ENCODE results near the gene SMTNL1.
A peak's percentile ranks its signal among the peaks of the same experiment; 100 is the strongest.
"Not testable (repeated sequence)": the region's sequence is repeated elsewhere in the genome, so short reads cannot be mapped to it uniquely, and the experiment has no call there.

SMTNL1 gene

DNA sequence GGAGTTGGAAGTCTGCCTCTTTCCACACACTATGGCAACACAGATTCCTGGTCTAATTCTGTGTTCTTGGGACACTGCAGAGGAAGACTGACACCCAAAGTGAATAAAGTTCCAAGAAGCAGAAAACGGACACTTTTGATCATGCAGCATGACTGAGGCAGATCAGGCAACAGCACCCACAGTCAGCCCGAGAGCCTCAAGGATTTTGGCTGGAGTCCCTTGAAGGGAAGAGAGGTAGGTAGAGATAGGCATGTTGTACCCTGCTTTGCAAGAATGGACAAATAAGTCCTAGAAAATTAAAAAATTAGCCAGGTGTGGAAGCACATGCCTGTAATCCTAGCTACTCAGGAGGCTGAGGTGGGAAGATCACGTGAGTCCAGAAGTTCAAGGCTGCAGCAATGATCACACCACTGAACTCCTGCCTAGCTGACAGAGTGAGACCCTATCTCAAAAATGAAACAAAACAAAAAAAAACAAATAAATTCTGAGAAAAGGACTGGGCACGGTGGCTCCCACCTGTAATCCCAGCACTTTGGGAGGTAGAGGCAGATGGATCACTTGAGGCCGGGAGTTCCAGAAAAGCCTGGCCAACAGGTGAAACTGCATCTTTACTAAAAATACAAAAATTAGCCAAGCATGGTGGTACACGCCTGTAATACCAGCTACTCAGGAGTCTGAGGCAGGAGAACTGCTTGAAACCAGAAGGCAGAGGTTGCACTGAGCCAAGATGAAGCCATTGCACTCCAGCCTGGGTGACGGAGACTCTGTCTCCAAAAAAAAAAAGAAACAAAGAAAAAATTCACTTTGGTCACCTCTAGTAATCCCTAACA is 28.8 kb upstream of the SMTNL1 start:
- no peak for DNase-seq (ENCODE audit: low read depth)

DNA sequence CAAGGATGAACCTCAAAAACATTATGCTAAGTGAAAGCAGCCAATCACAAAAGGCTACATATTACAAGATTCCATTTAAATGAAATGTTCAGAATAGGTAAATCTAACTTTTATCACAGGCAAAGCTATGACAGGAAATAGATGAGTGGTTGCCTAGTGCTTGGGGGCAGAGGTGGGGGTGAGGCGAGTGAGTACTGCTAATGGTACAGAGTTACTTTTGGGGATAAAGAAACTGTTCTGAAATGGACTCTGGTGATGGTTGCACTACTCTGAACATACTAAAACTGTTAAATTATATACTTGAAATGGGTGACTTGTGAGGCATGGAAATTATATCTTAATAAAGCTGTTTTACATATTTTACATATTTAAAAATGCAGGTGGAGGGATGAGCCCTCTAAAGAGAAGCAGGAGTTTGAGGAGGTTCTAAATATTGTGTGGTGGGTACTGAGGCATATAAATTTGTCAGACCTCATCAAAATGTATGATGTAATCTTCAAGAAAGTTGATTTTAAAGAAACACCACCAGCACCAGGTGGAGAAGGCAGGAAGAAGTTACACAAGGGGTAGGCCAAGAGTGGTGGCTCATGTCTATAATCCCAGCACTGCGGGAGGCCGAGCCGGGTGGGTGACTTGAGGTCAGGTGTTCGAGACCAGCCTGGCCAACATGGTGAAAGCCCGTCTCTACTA is 25.5 kb upstream of the SMTNL1 start:
- DNase-seq (ENCODE audit: low read depth): no peak

DNA sequence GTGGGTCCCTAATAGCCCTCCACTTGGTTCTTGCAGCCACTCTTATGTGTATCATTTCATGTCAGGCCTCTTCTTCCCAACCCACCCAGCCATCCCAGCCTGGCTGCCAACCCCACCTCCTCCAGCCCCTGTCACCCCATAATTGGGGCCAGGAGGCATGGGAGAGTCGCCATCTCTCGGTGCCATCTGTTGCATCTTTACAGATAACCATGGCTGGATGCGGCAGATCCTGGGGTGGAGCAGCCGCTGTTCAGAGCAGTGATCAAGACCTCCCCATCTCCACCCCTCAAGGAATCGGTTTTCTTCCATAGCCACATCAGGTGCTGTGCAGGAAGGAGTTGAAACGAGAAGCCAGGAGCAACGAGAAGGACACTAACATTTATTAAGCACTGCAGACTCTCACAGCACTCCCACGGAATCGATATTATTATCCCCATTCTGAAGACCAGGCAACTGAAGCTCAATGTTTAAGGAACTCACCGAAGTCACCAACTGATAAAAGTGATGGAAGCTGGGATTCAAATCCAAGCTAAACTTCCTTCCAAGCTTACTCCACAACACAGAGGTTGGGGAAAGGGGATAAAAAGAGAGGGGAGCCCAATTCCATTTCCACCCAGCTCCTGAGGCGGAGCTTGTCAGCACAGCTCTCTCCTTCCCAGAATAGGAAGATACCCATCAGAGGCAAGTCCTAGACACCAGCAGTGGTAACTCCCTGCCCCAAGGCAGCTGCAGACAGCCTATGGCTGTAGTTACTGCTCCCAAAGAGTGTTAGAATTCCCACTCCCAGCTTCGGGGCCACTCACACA is 24.5 kb upstream of the SMTNL1 start:
- DNase-seq (ENCODE audit: low read depth): no peak

GRCh38 chr11:57513452-57513795 is 24.0 kb upstream of the SMTNL1 start:
- DNase-seq (ENCODE audit: low read depth): no peak

DNA sequence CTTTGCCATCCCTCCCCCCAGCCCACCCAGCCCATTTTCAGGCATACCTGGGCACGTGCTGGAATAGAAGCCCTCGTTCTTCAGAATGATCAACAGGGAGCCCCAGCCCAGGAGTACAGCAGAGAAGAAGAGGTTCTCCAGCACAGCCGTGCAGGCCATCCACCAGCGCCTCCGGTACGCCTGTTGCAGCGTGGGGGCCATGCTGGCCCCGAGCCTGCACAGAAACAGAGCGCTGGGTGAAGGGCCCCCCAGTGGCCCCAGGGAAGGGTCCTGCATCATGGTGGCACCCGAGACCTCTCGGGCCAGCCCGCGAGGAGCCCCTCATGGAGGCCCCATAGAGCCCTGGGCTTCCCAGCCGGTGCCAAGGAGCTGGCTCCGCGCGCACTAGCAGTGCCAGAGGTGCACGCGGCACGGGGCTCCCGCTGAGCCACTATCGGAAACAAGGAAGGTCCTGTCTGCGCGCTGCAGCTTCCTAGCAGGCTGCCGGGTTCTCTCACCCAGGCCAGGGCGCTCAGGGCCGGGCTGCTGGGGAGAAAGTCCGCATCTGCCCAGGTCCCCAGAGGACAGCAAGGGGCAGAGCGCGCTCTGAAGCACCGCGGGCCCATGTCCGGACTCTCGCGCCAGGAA is 23.4 kb upstream of the SMTNL1 start:
- DNase-seq (ENCODE audit: low read depth): no peak

DNA sequence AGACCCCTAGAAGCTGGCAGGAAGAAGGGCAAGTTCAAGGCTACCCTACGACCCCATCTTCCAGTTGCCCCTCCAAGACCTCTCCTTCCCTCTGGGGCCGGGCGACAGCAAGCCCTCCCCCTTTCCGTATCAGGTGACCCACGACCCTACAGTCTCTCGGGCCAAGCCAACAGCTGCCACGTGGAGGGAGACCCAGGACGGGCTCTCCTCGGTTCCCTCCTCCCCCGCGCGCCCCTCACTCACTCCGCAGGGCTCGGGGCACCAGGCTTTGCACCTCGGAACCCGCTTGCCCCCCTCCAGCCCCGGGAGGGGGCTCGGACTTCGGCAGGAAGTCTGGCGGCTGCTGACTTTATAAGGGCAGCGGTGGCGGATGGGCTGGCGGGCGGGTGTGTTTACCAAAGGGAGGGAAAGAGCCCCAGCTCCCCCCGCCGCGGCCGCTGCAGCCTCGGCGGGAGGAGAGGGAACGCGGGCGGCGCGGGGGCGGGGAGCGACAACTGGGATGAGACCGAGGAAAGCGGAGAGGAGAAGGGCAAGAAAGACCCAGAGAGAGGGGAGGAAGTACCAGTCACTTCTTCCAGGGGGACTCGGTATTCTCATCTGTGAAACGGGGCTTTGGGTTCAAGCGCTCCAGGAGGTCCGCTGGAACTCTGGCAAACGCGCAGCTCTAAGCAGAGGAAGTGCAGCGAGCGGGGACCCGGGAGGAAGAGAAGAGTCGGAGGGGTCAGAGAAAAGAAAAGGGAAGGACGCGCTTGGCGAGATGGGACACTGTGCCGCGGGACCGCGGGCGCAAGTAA is 22.7 kb upstream of the SMTNL1 start:
- DNase-seq (ENCODE audit: low read depth): peak; percentile 31

DNA sequence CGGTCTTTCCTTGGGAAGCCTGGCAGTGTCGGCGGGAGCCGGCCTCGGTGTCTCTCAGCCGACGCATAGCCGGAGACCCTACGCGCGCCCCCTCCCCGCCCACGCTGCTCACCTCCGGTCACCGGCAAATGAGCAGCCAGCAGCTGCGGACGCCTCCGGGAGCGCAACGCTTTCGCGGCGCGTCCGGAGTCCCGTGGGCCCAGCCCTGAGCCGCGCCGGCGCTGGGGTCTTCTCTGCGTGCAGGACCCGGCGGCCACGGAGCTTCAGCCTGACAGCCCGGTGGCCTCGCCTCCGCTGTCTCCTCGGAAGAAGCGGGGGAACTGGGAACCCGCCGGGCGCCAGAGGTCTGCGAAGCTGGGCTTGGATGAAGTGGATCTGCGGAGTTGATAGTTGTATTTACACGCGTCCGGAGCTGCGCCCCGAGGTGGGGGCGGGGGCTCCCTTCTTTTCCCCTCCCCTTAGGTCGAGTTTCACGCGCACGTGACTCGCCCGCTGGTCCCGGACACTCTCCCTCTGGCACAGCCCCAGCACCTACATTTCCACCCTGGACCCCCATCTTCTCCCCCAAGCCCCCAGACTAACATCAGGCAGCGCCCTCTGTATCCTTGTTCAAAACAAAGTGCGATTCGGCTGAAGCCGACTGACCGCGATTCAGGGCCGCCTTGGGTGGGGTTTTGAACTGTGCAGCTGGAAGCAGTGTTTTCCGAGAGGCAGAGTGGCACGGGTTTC is 21.9 kb upstream of the SMTNL1 start, which contains the start of gene SLC43A1:
Gene SLC43A1, minus strand, starts transcription at position 371 of the 729 bp plus-strand sequence. CDS start 1,591 bp downstream, outside the sequence.
- DNase-seq (ENCODE audit: low read depth): peak; percentile 10

- DNase-seq (ENCODE audit: low read depth): no peak
Observed at GRCh38 chr11:57516061-57516443, 21.3 kb upstream of the SMTNL1 start.

- DNase-seq (ENCODE audit: low read depth): no peak
Observed at GRCh38 chr11:57521116-57521515, 16.3 kb upstream of the SMTNL1 start.

GRCh38 chr11:57523419-57523818 is 14.0 kb upstream of the SMTNL1 start:
- no peak for DNase-seq (ENCODE audit: low read depth)

DNA sequence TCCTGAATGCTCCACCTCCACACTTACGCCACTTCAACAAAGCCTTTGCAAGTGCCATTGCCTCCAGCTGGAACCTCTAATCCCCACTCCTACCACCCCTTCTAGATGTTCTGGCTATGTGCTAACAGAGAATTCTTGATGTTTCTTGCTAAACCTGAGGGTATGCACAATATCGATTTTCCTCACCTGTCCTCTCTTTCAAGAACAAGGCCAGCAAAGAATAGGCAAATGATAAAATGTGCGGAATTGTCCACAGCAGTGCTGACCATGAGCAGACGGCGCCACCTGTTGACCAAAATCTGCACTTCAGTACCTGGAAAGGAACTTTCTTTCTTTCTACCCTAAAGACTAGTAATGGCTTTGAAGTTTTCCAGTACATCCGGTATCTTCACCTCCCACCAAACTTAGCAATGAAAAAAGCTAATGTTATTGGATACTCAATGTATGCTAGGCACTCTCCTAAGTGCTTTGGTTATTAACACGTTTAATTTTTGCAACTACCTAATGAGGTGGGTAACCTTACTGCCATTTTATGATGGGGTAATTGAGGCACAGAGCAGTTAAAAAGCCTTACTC is 10.3 kb upstream of the SMTNL1 start:
- DNase-seq (ENCODE audit: low read depth): peak; percentile 37

DNA sequence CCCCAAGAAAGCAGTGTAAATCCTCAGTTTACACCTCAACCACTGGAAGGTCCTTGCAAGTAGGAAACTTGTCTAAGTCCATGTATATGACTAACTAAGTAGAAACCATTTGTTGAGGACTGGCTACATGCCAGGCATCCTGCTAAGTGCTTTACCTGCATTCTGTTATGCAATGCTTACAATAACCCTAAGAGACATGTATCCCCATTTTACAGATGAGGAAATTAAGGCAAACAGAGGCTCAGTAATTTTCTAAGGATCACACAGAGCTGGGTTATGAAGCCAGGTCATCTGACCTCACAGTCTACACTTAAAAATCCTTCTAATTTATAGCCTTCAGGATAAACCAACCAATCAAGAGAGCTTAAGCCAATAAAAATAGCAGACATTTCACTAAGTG is 8.4 kb upstream of the SMTNL1 start:
- no peak for DNase-seq (ENCODE audit: low read depth)

DNA sequence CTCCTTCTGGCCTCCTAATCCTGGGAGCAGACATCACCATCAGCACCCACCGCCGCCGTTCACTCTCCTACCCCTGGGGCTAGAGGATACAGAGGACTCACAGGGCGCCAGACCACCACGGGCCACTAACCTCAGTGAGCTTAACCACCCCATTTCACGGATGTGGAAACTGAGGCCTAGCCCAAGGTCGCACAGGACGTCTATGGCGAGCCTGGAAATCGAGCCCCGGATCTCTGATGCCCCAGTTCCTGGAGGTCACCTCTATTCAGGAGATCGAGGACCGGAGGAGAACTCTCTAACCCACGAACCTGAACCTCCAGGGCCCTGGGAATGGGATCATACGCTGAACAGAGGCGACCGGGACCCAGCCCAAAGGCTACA is 7.2 kb upstream of the SMTNL1 start:
- DNase-seq (ENCODE audit: low read depth): no peak

DNA sequence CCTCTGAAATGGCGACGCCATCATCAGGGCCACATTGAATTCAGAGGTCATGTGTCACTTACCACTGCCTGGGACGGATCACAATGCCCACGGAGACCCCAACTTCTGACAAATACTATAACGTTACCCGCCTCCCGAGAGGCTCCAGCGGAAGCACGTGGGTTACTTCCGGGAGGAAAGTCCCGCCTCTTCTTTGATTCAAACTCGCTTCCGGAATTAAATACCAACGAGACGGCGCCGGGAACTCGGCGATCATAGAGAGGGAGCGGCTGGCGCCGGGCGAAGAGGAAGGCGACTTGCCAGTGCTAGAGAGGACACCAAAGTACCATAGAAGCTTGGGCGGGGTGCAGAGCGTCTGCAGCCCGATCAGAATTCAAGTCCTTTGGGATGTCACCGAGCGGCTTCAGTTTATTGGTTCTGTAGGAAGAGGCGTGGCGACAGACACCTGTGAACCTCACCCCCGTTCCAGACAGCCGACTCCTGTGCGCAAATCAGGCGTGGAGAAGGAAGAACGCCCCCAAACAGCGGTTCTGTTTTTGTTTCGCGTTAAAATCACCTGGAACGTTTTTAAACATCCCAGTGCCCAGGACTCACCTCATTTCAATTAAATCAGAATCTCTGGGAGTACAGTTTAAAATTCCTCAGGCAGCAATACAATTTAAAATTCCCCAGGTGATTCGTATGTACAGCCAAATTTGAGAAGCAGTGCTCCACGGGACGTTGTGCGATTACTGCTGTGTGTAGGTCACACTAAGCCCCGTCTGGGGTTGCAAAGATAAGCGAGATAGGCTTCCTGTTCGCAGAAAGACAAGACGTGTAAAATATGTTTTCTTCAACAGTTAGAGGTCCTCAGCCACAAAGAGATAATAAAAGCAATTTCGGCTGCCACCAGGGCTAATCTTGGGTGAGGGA is 6.5 kb upstream of the SMTNL1 start, which contains the start of gene TIMM10:
Gene TIMM10, minus strand, starts transcription at position 159 of the 912 bp plus-strand sequence. CDS start 565 bp downstream, outside the sequence.
- peak; percentile 82 for DNase-seq (ENCODE audit: low read depth)

- DNase-seq (ENCODE audit: low read depth): not testable (repeated sequence)
Observed at GRCh38 chr11:57534449-57534848, 2.9 kb upstream of the SMTNL1 start.

GRCh38 chr11:57539342-57539741 is 1.9 kb downstream of the SMTNL1 start:
- no peak for DNase-seq (ENCODE audit: low read depth)

GRCh38 chr11:57541169-57541568 is 3.8 kb downstream of the SMTNL1 start:
- DNase-seq (ENCODE audit: low read depth): no peak

GRCh38 chr11:57542582-57542981 is 5.2 kb downstream of the SMTNL1 start:
- no peak for DNase-seq (ENCODE audit: low read depth)

GRCh38 chr11:57543593-57543992 is 6.2 kb downstream of the SMTNL1 start:
- DNase-seq (ENCODE audit: low read depth): no peak

Data from stimulated activated CD8-positive, alpha-beta memory T cell treated with anti-CD3 and anti-CD28 coated beads, Interleukin-12 subunit alpha, Interleukin-12 subunit beta, amount 100 ng/mL, for 4 hours (primary cell).